Epidermal melanocyte (primary cell): ENCODE data around the gene THBS1.

Experiments
- DNase-seq: peaks from one replicate; pipeline ENCODE4 v3.0.0; 2011; ENCODE audit warnings: low spot score; ENCODE audit not compliant: insufficient read length

THBS1 gene

DNA sequence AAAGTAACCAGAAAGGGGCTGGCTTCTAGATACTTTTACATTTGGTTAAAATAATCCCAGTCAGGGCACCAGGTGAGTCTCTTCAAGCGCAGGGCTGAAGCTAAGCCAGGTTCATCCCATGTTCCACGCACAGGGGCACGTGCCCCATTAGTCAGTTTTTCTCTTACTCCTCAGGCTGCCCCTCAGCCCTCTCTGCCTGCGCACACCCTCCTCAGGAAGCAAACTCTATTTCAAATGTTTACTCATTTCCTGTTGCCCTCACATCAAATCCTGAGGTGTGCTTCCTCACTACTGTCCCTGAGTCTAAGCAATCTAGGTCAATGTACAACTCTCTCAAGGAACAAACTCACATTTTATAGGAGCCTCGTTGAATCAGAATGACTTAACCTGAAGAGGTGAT lies 48.5 kb downstream of the THBS1 start:
- no peak for DNase-seq

DNA sequence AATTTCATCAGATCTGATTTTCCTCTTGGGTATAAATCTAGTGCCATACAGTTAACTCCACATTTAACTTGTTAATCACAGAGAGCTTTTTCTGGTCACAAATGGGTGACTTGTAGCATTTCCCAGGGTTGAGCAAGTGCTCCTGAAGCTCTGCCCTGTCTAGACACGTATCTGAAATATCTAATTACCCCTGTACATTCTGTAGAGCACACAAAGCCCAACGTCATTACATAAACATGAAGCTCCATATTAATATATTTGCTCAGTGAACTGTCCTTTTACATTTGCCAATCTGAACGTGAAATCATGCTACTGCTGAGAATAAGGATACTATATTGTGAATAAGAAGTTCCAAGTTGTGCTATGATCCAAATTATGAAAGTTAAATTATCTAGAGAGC lies 49.0 kb downstream of the THBS1 start:
- no peak for DNase-seq

DNA sequence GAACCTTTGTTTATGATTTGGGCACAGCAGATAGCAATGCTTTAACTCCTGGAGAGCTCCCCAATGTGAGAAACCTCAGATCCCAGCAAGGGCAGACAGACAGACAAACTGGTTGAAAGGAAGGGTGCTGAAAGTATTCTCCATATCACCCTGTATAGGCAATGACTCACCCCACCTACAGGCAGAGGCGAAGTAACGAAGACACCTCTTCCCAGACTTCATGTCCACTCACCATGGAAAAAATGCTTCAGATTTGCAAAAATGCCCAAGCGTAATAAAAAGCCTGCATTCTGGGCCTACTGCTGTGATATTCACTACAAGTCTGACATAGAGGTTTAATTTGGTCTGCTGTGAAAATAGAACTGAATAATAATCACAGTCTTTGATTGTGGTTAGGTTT lies 50.5 kb downstream of the THBS1 start:
- DNase-seq: no peak

DNA sequence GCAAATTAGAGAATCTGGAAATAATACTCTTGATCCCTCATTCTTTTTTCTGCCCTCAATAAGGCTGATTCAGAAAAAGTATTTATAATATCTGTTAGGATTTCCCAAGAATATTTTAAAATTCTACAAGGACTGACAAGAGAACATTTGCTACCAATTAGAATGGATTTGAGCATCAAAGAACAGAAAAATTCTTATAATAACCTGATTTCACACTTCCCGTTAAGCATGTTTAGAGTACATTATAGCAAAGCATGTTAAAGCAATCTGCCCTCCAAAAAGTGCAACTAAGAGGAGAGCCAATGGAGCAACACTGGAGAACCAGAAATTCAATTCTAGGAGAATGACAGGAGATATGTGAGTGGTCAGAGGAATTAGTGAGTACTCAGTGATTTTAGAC lies 57.2 kb downstream of the THBS1 start:
- DNase-seq: no peak

DNA sequence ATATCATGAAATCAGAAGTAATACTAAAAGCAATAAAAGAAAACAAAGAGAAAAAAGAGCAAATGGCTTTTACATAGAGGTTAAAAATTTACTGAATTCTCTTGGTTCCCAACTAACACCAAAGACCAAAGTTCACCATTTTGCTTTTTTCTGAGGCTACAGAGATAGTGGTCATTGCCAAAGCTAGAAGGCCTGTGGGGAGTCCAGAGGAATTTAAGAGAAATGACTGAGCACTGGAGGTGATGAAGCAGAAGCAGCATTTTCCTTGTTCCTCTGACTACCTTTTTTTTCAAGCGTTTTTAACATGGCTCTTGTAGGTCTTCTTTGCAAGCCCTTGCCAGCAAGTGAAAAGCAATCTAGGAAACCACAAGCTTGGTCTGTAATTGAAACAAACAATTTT lies 58.2 kb downstream of the THBS1 start:
- DNase-seq: no peak

DNA sequence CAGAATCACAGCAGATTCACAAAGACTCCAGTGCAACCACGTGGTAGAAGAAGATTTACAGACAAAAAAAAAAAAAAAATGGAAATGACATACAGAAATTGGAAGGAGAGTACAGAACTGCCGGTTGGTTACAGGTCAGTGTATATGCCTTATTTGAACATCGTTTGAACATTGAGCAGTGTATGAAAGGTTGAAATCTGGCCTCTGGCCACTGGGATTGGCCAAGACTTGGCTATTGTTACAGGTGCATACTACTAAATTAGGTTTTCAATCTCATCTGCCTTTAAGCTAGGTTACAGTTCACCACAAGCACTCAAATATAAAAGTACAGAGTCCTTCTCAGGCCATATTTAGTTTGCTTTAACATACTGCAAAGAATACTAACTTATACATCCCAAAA lies 59.8 kb downstream of the THBS1 start:
- DNase-seq: no peak

DNA sequence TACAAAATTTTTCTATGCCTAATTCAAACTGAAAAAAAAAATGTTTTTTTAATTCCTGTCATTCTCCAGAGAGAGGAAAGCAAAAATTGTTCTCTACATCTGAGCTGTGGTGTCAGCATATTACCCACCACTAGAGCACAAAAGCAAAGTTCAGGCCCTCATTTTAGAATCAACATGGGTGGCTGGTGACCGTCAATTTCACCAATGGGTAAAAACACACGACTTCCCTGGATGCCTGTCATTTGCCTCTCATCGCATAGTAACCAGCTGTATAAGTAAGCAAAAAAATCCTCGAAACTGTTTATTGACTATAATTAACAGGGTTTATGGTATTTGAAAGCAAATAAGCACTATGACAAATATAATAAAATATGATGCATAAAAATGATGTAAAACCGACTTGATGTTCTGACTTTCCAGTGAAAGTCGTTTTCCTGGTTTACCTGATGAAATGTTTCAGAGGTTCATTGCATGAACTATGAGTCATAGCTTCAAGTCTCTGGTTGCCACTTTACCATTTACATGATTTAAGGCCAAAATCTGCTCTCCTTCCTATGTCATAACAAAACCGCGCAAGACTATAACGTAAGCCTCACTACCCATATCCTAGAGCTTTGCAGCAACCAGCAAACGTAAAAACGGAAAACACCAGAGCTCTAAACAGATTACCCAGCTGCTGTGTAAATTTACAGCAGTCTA lies 60.5 kb downstream of the THBS1 start:
- DNase-seq: no peak

DNA sequence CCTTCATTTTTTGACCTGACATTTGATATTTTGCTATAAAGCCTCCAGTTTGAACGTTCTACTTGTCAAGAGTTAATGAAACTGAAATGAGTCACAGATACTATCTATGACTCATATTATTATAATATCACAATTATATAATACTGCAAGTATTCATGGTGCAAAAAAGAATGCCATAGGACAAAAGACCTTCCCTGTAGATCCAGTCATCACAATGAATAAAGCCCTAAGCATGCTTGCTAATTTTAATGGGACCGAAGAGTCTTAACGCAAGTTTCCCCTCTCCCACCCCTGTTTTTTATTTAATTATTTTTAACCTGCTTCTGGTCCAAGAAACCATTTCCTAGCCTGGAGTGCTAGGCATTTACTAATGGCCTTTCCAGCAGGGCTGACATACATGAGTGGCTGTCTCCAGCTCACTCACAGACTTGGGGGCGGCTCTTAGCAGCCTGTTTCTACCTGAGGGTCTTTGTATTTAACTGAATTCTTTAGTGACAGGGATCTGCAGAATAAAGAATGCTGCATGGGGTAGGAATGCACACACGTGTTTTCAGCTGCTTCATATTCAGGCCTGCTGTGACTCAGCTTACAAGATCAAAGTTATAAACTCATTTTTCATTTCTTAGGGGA lies 61.2 kb downstream of the THBS1 start:
- DNase-seq: no peak

DNA sequence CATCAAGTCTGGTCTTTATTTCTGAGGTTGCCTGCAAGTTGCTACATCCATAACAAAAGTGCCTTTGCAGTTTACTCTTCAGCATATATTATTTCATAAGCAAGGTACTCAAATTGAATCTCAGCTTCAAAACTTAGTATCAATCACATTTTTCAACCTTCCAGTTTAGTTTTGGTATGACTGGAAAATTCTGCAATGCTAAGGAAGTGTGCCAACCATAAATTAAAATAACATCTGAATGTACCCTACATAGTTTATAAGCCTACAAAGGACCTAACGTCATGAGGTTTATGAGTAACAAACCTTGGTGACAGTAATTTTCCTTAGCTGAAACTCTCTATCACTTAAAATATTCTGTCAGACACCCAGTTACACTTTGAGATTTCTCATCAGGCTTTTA lies 62.8 kb downstream of the THBS1 start:
- DNase-seq: no peak

DNA sequence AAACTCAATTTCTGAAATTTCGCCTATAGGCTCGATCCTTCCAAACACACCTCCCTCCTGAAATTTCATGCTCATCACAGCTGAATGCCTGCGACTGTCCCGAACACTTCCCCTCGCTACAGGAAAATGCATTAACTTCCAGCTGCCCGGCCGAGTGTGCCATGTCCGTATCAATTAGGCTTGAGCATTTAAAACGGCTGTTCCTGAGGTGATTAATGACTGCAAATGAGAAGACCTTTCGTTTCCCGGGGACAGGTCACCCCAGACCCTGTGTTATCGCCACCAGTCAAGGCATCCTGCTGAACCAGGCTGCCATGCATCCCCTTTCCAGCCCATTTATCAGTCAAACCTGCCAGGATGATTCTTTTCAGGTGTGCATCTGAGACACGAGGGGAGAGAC lies 63.3 kb downstream of the THBS1 start:
- no peak for DNase-seq

DNA sequence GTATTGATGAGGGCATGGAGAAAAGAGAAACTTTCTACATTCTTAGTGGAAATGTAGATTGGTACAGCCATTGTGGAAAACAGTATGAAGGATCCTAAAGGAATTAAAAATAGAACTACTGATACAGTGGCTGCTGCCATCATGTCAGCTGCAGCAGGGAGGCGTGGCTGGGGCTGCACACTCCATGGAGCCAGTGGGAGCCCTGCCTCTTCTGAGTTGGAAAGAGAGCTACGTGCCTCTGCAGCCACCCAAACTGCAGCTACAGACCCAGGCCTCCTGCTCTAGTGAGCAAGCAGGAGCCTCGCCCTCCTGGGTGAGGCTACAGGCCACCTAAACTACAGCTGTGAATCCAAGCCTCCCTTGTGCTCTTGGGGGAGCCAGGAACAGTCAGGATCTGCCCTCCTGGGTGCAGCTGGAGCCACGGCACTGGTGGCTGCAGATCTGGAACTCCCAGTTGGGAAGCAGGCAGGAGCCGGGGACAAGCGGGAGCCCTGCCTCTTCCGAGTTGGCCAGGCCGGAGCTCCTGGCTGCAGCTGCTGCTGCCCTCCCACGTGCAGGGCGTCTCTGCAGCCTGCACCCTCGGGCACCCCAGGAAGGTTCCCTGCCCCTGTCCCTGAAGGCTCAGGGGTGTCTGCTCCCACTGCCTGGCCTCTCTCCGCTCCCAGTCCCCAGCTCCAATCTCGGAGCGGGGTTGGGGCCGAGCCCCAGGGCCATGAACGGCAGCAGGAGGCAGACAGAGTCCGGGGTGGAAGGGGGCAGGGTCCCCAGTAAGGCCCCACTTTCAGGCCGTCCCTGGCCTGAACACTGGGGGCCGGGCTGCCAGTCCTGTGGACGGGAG lies 64.5 kb downstream of the THBS1 start:
- DNase-seq: no peak

DNA sequence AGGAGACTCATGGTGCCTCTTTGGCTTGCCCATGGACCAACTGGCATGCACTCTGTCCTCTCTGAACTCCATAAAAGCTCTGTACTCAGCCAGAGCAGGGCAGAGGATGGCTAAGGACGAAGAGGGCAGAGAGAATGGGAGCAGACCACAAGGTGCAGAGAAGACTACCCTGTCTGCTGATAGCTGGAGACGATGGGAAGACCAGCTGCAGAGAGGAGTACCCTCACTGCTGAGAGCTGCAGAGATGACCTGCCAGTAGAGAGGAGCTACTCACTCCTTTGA lies 65.0 kb downstream of the THBS1 start:
- no peak for DNase-seq

DNA sequence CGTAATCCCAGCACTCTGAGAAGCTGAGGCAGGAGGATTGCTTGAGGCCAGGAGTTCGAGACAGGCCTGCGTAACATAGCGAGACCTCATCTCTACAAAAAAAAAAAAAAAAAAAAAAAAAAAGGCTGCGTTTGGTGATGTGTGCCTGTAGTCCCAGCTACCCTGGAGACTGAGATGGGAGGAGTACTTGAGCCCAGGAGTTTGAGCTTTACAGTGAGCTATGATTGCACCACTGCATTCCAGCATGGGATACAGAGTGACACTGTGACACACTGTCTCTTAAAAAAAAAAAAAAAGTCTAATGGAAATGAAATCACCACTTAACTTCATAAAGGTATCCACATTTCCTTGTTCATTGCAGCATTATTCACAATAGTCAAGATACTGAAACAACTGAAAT lies 65.5 kb downstream of the THBS1 start:
- DNase-seq: no peak
